Measurements from ENCODE around the gene SLC26A1.
"Not testable (repeated sequence)": the region's sequence is repeated elsewhere in the genome, so short reads cannot be mapped to it uniquely, and the experiment has no call there.

The SLC26A1 gene

GRCh38 chr4:982814-983213 lies 10.4 kb downstream of the SLC26A1 start:
- DNase-seq (ENCODE audit: low read depth), result no peak

GRCh38 chr4:982291-982690 lies 10.9 kb downstream of the SLC26A1 start:
- DNase-seq (ENCODE audit: low read depth), result no peak

GRCh38 chr4:978957-979701 lies 14.1 kb downstream of the SLC26A1 start:
- no peak for DNase-seq (ENCODE audit: low read depth)

GRCh38 chr4:976016-976415 lies 17.2 kb downstream of the SLC26A1 start:
- not testable (repeated sequence) for DNase-seq (ENCODE audit: low read depth)

- DNase-seq (ENCODE audit: low read depth), result no peak
Measured at GRCh38 chr4:974668-975067, 18.5 kb downstream of the SLC26A1 start.

GRCh38 chr4:973431-974397 lies 19.5 kb downstream of the SLC26A1 start, which contains the start of gene DGKQ:
Gene DGKQ, minus strand, starts transcription at chr4:973569. Its CDS starts 87 bp downstream, at chr4:973482.
- no peak for DNase-seq (ENCODE audit: low read depth)

- no peak for DNase-seq (ENCODE audit: low read depth)
Measured at GRCh38 chr4:972651-973424, 20.4 kb downstream of the SLC26A1 start.

- no peak for DNase-seq (ENCODE audit: low read depth)
Measured at GRCh38 chr4:971666-972500, 21.3 kb downstream of the SLC26A1 start.

GRCh38 chr4:970854-971520 lies 22.2 kb downstream of the SLC26A1 start:
- DNase-seq (ENCODE audit: low read depth), result no peak

GRCh38 chr4:970046-970745 lies 23.0 kb downstream of the SLC26A1 start:
- no peak for DNase-seq (ENCODE audit: low read depth)

GRCh38 chr4:968621-969394 lies 24.4 kb downstream of the SLC26A1 start:
- DNase-seq (ENCODE audit: low read depth), result no peak

- no peak for DNase-seq (ENCODE audit: low read depth)
Measured at GRCh38 chr4:968221-968620, 25.0 kb downstream of the SLC26A1 start.

GRCh38 chr4:967113-968104 lies 25.8 kb downstream of the SLC26A1 start:
- DNase-seq (ENCODE audit: low read depth), result no peak

GRCh38 chr4:966266-967112 lies 26.7 kb downstream of the SLC26A1 start:
- no peak for DNase-seq (ENCODE audit: low read depth)

- DNase-seq (ENCODE audit: low read depth), result no peak
Measured at GRCh38 chr4:965766-966134, 27.5 kb downstream of the SLC26A1 start.

GRCh38 chr4:965048-965765 lies 28.0 kb downstream of the SLC26A1 start:
- no peak for DNase-seq (ENCODE audit: low read depth)

All from non-pigmented ciliary epithelial cell (primary cell).